MCF 10A (cell line): ENCODE measurements around the gene AJAP1. TPM values are rescaled to one million over a fixed set of nuclear protein-coding genes. Genes with fewer than 3 reads are reported as not detected.

Source experiments
- BruUV-seq: library from RNA; stranded (reverse); fragments of 400-500 nt; replicated peaks from 2 replicates; lab custom pipeline; 2021; lab: Mats Ljungman, UMichigan
- CTCF ChIA-PET: fragments of 300-600 bp; sonication (Branson Sonifier 250); formaldehyde crosslinking; extraction: SDS; loops from one replicate; lab custom pipeline; 2021; ENCODE audit warnings: antibody characterized with exemption, inconsistent platforms; lab: Yijun Ruan, JAX
- POLR2A ChIA-PET: fragments of 300-600, 350-650 bp; sonication (Branson Sonifier 250); formaldehyde crosslinking; extraction: SDS; loops from one replicate; lab custom pipeline; 2020; ENCODE audit warnings: antibody characterized with exemption, inconsistent platforms; lab: Yijun Ruan, JAX
- DNase-seq: peaks from one replicate; pipeline ENCODE4 v3.0.0-alpha.2; 2018; ENCODE audit not compliant: unreplicated experiment
- H3K27ac Mint-ChIP-seq: one replicate; pipeline ENCODE4 v1.8.0; 2022; ENCODE audit warnings: mild to moderate bottlenecking, low read depth, mixed read lengths; ENCODE audit not compliant: unreplicated experiment
- H3K27me3 Mint-ChIP-seq: one replicate; pipeline ENCODE4 v1.8.0; 2022; ENCODE audit warnings: mixed read lengths; ENCODE audit not compliant: insufficient read depth, unreplicated experiment
- H3K36me3 Mint-ChIP-seq: one replicate; pipeline ENCODE4 v1.8.0; 2022; ENCODE audit warnings: mild to moderate bottlenecking, moderate library complexity, mixed read lengths; ENCODE audit not compliant: insufficient read depth, unreplicated experiment
- H3K4me1 Mint-ChIP-seq: one replicate; pipeline ENCODE4 v1.8.0; 2022; ENCODE audit warnings: mixed read lengths; ENCODE audit not compliant: insufficient read depth, unreplicated experiment
- H3K4me3 Mint-ChIP-seq: one replicate; pipeline ENCODE4 v1.8.0; 2022; ENCODE audit warnings: mild to moderate bottlenecking, moderate library complexity, mixed read lengths; ENCODE audit not compliant: unreplicated experiment
- H3K9me3 Mint-ChIP-seq: one replicate; pipeline ENCODE4 v1.8.0; 2022; ENCODE audit warnings: mixed read lengths; ENCODE audit not compliant: unreplicated experiment
- intact Hi-C: fragments of 100-400 bp; cut with micrococcal nuclease; formaldehyde crosslinking; loops from 2 replicates; pipeline ENCODE4 v1.14.1; 2022
- total RNA-seq: library from RNA; stranded (reverse); gene quantifications from 2 replicates; pipeline ENCODE4 v1.2.3, GENCODE V29; 2022
- TF ChIP-seq, protein P1 (sequence below): fragments of 200-600 bp; IDR thresholded peaks from one replicate; pipeline ENCODE4 v1.8.0; 2022; ENCODE audit warnings: antibody characterized with exemption, mild to moderate bottlenecking; ENCODE audit not compliant: unreplicated experiment

The AJAP1 gene
- total RNA-seq, 1 experiment from 2014 or later: not detected

GRCh38 chr1:4657244-4657789 is 2.9 kb downstream of the AJAP1 start:
- Mint-ChIP-seq H3K36me3 (no peaks in the 10 kb centered on the region), H3K4me3 (no peak overlapping the region), H3K27ac (no peak overlapping the region), H3K9me3 (no peaks in the 10 kb centered on the region), H3K27me3 (no peaks in the 10 kb centered on the region), H3K4me1 (no peaks in the 10 kb centered on the region)
- ChIA-PET POLR2A (interaction anchor here (0.5 kb wide), 1 partner anchor 28 kb away, joined by 4 read pairs; no protein-coding TSS in a partner anchor), CTCF (no interaction called here)
- TF ChIP-seq, protein P1, sequence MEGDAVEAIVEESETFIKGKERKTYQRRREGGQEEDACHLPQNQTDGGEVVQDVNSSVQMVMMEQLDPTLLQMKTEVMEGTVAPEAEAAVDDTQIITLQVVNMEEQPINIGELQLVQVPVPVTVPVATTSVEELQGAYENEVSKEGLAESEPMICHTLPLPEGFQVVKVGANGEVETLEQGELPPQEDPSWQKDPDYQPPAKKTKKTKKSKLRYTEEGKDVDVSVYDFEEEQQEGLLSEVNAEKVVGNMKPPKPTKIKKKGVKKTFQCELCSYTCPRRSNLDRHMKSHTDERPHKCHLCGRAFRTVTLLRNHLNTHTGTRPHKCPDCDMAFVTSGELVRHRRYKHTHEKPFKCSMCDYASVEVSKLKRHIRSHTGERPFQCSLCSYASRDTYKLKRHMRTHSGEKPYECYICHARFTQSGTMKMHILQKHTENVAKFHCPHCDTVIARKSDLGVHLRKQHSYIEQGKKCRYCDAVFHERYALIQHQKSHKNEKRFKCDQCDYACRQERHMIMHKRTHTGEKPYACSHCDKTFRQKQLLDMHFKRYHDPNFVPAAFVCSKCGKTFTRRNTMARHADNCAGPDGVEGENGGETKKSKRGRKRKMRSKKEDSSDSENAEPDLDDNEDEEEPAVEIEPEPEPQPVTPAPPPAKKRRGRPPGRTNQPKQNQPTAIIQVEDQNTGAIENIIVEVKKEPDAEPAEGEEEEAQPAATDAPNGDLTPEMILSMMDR: no peak
- no TSS peak for BruUV-seq
- intact Hi-C loops: loop anchor here (2.0 kb wide), 1 partner anchor 1089 kb away; no protein-coding TSS in a partner anchor
- DNase-seq: no peak

- TF ChIP-seq, protein P1: no peak
- Mint-ChIP-seq H3K27me3 (no peaks in the 10 kb centered on the region), H3K36me3 (no peaks in the 10 kb centered on the region), H3K9me3 (no peaks in the 10 kb centered on the region), H3K27ac (no peak overlapping the region), H3K4me3 (no peak overlapping the region), H3K4me1 (no peaks in the 10 kb centered on the region)
- DNase-seq: no peak
- ChIA-PET POLR2A (no interaction called here), CTCF (no interaction called here)
- intact Hi-C loops: loop anchor here (2.0 kb wide), 1 partner anchor 1089 kb away; no protein-coding TSS in a partner anchor
- BruUV-seq: no TSS peak
Measured at GRCh38 chr1:4657960-4658541, 3.6 kb downstream of the AJAP1 start.

- intact Hi-C loops: no loop called here
- Mint-ChIP-seq H3K9me3 (no peaks in the 10 kb centered on the region), H3K4me3 (no peak overlapping the region), H3K27ac (no peak overlapping the region), H3K4me1 (no peaks in the 10 kb centered on the region), H3K36me3 (no peaks in the 10 kb centered on the region), H3K27me3 (no peaks in the 10 kb centered on the region)
- CTCF ChIA-PET: no interaction called here
- TF ChIP-seq, protein P1: no peak
- no peak for DNase-seq
- no TSS peak for BruUV-seq
- POLR2A ChIA-PET: no interaction called here
Measured at GRCh38 chr1:4658643-4659628, 4.5 kb downstream of the AJAP1 start.
